Astrocyte (in vitro differentiated cells and primary cell): ENCODE data around the gene USP34.

Source experiments
- CTCF ChIP-seq: IDR thresholded peaks from 2 replicates; pipeline ENCODE4 v1.5.1; 2011; ENCODE audit warnings: low read depth, mild to moderate bottlenecking, inconsistent platforms, low read length, moderate library complexity; ENCODE audit not compliant: insufficient read depth
- EZH2 ChIP-seq: IDR thresholded peaks from 2 replicates; pipeline ENCODE4 v1.6.1; 2012; ENCODE audit warnings: mild to moderate bottlenecking, low read length, inconsistent platforms; ENCODE audit not compliant: insufficient read depth

GRCh38 chr2:61157371-61158003 is 313.4 kb downstream of the USP34 start:
- TF ChIP-seq CTCF (no peak), EZH2 (no peak)
